Activated CD4-positive, alpha-beta T cell treated with anti-CD3 and anti-CD28 coated beads for 1 hour (primary cell): ENCODE measurements around the gene EIF6.

Source experiments
- DNase-seq: peaks from one replicate; pipeline ENCODE4 v3.0.0-alpha.2; 2020

Gene EIF6

DNA sequence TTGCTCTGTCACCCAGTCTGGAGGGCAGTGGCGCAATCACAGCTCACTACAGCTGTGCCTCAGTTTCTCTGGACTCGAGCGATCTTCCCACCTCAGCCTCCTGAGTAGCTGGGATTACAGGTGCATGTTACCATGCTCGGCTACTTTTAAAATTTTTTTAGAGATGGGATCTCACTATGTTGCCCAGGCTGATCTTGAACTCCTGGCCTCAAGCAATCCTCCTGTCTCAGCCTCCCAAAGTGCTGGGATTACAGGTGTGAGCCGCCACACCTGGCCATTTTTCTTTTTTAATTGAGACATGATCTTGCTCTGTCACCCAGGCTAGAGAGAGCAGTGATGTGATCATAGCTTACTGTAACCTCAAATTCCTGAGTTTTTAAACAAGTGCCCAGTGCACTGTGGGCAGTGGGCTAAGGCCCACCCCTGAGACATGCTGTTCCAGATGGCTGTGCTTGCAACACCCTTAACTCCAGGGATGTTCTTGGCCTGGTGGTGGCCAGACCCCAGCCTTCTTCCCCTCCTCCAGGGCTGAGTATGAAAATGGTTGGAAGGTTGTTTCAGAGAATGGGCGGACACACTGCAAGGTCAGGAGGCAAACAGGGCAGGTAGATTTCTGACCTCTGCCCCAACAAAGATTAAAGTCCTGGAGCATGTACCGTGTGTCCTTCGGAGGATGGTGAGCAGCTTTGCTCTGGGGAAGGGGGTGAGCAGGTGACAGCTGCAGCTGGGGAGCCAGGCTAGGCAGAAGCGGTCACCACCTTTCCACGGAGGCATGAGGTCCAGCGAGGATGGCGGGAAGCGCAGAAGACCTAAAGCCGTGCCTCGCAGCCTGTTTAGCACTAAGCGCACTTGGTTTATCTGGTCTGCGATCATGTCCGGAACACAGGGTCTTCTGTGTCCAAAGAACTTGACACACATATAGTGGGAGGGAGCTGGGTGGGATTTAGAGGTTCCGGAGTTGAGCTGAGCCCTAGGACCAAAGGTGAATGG lies 9.0 kb upstream of the EIF6 start:
- DNase-seq: no peak

DNA sequence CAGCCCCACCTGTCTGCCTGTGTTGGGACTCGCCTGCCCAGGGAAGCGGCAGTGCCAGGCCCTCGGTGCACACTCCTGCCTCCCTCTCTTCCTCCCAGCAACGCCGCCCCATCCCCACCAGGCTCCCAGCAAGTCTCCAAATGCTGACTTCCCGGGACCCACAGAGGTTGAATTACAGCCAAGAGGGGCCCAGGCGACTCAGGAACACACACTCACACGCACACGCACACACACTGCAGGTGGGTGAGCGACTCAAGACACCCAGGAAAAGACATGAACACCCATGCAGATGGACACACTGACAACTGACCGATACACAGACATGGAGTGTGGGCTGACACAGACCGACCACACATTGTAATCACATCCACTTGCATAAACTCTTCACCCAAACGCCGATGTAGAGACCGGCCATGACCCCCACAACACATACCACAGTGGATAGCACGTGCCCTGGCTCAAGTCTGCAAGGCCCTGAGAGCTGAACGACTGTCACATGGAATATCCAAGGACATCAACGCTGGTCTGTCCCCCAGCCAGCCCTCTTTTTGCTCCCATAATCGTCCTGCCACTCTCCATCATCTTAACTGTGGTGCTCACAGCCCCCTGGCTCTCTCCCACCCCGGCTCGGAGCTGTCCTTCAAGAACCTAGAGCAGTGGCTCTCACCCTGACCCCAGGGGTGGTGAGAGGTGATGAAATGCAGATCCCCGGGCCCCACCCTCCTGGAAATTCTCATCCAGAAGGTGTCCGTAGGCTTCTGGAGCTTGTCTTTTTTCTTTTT lies 8.1 kb upstream of the EIF6 start:
- no peak for DNase-seq

DNA sequence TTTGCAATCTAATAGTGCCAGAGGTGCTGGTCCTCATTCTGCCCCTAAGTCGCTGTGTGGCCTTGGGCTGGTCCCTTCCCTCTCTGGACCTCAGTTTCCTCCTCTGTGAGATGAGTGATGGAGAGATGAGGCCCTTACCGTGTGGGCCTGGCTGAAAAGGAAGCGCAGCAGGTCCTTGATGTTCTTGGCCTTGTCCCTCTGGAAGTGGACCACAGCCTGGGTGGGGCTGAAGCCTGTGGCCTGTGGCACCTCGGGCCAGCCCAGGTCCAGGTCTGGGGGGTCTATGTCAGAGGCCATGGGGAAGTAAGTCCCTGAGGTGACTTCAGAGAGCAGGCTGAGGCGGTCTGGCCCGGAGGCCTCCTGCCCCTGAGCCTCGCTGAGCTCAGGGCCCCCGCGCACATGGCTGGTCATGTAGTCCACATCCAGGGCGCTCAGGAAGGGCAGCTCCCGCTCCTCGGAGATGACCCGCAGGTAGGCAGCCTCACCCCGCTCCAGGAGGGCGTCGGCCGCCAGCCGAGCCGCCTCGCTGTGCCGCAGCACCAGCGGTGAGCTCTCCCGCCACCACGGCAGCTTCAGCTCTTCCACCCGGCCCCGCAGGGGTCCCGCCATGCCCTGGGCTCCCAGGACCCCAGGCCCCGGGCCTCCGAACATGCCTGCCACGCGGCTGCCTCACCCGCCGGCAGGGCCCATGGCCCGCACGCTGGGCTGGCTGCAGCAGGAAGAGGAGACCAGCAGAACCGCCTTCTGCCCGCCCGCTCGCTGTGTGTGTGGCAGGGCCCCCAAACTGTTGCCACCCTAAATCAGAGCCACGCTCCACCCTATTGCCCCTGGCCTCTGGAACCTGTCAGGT lies 7.3 kb upstream of the EIF6 start, which contains the start of gene FAM83C:
Gene FAM83C (minus strand): TSS at position 772 of the 850 bp plus-strand sequence. CDS start 121 bp downstream, at position 651.
- DNase-seq: no peak

DNA sequence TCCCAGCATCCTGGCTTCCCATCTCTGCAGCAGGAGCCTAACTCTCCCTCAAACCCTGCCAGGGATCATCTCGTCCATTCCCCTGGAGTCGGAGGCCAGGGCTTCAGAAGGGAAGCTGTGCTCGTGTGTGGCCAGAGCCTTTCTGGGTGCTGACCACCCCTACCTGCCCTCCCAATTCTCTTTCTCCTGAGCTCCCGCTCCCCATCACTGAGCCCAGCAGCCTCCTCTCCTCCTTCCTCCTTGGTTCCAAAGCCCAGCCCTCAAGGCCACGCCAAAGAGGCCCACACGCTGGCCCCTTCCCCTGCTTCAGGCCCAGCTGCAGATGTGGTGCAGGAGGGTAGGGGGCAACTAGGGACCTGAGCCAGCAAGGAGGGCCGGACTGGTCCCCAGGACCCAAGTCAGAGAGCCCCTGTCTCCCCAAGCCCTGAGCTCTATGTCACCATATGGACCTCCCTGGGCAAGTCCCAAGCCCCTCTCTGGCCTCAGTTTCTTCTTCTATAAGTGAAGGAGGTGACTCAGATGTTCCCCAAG lies 6.4 kb upstream of the EIF6 start:
- DNase-seq: no peak

DNA sequence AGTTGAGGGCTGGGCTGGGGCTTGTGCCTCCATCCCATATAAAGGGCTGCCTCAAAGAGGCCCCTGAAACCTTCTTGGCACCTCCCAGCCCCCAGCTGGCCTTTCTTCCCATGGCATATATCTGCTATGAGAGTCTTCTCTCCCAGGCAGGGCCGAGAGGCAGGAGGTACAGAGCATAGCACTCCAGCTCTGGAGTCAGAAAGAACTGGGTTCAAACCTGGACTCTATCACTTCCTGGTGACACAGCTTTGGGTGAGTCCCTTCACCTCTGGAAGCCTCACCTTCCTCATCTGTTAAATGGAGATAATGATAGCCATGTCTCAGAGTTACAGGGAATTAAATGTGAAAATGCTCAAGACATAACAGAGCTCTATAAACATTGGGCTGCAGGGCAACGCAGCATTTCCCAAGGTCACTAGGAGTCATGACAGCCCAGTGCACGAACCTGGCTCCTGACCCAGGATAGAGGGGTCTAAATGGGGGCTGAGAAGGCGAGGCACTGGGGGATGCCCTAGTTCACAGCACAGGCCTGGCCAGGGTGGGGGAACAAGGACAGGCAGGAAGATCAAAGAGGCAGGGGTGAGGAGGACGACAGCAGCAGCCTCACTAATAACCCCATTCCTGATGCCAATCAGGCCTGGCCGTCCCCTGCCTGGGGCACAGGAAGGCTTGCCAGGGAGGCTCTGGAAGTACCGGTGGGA lies 5.8 kb upstream of the EIF6 start:
- no peak for DNase-seq

DNA sequence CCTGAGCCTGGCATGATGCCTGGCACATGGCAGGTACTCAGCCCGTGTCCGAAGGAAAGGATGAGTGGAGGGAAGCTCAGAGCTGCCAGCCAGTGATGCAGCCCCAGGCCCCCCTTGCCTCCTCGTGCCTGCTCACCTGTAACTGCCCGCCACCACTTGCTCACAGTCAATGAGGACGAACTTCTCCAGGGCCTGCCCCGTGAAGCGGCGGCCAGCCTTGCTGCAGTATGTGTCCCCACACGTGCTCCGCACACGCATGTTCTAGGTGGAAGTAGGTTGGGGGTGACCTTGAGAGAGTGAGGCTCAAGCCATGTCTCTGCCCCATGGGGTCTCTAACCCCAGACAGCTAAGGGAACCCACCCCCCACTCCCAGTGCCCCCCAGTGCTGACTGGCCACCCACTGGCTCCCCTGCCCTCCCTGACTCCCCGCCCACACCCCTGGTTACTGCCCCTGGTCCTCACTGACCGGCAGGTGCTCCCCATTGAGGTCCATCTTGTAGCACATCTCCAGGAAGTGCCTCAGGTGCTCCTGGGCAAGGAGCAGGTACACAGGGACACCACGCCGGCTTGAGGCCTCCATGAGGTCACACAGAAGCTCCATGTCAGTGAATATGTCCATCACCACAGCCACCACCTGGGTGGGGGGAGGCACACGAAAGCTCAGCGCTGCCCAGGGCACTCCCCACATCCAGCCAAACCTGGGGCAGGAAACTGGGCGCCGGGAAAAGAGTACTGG lies 3.9 kb upstream of the EIF6 start:
- DNase-seq: no peak

DNA sequence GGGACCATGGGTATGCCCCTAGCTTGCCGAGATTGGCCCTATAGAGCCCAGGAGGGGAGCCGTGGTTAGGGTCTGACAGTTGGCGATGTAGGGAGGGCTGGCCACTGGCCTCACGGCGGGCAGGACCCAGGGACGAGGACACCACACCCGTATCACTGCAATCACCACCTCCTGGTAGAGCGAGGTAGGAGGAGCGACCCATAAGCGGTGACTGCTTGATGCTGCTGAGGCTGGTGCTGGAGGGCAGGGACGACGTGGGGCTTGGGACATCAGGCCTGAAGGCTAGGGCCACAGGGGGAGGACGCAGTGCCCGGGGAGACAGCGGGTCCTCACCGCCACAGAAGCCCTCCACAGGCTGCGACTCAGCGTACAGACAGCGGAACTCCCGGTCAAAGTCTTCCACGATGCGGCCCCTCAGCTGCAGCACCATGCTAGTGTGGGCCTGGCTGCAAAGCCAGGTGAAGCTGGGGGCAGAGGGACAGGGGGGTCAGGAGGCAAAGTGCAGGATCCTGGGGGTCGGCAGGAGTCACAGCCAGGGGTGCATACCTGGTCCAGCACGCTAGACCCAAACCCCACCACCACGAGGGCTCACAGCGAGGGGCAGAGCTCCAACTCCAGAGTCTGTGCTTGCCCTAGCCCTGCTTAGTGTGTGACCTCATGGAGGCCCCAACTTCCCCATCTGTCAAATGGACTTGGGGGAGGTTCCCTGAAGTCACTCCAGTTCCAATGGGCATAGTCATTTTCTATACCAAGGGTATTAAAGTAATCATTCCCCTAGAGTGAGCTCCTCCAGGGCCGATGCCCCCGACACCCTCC lies 3.1 kb upstream of the EIF6 start:
- no peak for DNase-seq

DNA sequence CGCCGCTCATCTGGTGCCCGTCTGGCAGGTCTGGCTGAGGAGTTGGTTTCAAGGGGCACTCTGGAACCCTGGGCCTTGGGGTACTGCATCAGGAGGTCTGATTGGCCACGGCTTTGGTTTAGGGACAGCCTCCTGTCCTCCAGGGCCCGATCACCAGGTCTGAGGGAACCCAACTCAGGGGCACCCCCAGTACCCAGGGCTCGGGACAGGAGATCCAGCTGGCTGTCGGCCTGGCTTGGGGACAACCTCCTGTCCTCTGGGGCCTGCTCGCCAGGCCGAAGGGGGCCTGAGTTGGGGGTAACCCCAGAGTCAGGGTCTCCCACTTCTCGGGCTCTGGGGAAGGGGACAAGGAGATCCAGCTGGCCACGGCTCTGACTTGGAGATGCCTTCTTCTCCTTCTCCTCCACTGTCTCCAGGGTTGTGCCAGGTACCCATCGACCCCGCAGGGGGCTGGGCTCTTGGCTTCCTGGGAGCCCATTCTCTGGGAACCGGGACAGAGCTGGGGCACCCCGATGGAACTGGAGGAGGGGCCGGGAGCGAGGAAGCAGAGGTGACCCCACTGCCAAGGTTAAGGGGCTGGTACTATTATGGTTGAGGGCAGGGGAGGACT lies 2.4 kb upstream of the EIF6 start:
- no peak for DNase-seq

DNA sequence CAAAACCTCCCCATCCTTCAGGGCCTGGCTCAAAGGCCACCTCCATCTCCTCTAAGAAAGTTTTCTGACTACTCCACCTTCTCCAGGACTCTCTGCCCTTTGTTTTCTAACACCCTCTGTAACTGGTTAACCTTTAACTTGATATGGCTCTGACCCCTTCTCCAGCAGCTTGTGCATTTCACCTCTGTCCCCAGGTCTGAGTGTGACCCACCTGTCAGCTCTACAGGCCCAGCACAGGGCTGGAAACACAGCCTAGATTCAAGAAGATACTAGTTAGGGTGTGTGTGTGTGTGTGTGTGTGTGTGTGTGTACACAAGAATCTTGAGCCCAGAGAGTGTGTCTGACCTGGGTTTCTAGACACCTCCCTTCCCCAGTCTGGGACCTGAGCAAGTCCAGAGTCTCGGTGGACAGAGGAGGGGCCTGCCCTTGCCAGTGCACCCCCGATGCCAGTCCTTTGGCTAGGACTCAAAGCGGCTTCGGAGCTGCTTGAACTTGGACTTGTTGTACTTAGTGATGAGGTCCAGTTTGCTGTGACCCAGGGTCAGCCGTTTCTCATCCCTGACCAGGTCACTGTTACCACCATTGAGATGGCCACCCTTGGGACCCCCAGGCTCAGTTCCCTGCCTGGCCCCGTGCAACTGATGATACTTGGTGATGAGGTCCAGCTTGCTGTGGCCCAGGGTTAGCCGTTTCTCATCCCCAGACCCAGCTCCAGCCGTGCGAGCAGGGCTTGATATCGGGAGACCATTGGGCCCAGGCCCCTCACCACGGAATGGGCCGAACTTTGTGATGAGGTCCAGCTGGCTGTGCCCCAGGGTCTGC lies 1.7 kb upstream of the EIF6 start:
- no peak for DNase-seq

DNA sequence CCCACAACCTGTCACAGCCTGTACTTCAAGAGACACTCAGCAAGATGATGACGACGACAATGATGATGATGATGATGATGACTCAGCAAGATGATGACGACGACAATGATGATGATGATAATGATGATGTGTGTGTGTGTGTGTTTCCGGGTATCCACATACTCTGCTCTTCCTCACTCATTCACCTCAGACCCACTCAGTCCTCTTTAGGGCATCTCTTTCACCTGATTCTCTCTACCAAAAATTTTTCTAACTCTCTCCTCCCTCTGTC lies 1.2 kb upstream of the EIF6 start:
- DNase-seq: no peak

DNA sequence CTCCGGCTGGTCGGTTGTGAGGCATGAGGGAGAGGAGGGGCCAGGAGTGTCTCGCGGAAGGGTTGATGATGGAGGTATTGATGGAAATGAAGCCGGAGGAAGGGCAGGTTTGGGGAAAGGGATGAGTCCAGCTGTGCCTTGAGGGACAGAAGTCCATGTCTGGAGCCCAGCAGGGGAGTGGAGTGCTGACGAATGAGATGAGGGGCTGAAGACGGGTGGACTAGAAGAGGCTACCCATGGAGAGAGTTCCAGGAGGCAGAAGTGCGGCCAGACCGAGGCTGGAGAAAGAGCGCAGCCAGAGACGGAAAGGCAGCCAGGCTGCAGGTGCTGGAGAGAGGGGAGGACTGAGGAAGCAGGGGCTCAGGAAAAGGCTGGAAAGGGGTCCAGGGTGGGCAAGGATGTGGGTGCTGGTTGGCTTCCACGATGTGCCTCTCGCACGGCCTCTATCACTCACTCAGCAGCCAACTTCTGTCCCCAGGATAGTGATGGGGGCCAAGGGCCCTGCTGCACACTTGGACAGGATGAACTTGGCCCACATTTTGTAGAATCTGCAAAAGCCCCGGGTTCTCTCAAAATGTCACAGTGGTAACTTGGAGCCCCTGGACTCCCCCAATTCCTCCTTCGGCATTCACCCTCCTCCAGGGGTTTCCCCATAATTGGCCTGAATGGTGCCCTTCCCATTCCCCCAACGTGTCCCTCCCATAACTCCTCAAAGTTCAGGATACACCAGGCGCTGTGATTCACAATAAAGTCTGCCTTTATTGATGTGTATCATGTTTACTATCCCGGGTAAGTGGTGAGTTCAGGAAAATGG lies 627 bp upstream of the EIF6 start:
- DNase-seq: no peak

DNA sequence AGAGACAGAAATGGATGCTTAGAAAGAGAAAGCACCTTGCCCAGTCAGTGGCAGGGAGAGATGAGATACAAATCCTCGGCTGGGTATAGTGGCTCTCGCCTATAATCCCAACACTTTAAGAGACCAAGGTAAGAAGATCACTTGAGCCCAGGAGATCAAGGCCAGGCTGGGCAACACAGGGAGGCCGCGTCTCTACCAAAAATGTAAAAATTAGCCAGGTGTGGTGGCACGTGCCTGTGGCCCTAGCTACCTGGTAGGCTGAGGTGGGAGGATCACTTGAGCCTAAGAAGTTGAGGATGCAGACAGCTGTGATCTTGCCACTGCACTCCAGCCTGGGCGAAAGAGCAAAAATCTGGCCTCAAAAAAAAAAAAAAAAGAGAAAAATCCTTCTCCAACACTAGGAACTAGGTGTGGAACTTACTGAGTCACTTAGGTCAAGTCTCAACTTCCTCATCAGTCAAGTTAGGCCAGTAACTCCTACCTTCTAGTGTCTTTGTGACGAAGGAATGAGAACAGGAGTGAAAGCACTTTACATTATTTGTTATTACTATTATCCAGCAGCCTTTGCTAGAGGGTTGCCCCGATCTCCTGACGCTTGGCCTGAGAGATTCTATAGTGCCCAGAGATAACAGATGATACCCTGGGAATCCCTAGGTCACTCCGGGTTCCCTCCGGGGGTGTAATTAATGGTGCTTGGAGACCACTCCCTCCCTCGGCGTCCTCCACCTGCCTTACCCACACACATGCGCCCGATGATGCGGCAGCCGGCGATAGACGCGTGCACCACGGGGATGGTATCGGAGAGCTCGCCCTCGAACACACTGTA lies 918 bp downstream of the EIF6 start:
- no peak for DNase-seq

DNA sequence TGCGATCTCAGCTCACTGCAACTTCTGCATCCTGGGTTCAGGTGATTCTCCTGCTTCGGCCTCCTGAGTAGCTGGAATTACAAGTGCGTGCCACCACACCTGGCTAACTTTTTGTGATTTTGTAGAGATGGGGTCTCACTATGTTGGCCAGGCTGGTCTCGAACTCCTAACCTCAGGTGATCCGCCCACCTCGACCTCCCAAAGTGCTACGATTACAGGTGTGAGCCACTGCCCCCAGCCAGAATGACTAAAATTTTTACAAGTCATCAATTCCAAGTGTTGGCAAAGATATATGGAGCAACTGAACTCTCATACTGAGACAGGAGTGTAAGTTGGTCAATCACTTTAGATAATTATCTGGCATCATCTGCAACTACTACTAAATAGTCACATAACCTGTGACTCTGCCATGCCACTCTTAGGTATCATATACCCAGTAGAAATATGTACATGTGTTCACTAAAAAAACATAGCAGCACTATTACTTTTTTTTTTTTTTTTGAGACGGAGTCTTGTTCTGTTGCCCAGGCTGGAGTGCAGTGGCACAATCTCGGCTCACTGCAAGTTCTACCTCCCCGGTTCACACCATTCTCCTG lies 3.0 kb downstream of the EIF6 start:
- no peak for DNase-seq

DNA sequence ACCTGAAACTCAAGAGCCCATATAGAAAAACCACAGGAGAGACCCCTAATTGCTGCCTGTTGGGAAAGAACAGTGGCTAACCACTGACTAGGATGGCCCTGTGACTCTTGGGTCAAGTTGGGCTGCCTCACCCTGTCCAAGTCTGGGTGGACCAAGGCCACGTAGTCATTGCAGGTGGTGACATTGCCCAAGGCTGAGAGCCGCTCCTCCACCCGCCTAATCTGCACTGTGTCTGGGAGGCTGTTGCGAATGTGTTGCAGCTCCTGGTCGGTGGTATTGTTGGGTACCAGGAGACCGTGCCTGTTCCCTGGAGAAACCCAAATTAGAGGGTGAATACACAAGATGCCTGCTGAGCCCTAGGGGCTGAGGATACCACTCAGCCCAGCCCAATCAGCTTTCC lies 4.0 kb downstream of the EIF6 start:
- DNase-seq: no peak

DNA sequence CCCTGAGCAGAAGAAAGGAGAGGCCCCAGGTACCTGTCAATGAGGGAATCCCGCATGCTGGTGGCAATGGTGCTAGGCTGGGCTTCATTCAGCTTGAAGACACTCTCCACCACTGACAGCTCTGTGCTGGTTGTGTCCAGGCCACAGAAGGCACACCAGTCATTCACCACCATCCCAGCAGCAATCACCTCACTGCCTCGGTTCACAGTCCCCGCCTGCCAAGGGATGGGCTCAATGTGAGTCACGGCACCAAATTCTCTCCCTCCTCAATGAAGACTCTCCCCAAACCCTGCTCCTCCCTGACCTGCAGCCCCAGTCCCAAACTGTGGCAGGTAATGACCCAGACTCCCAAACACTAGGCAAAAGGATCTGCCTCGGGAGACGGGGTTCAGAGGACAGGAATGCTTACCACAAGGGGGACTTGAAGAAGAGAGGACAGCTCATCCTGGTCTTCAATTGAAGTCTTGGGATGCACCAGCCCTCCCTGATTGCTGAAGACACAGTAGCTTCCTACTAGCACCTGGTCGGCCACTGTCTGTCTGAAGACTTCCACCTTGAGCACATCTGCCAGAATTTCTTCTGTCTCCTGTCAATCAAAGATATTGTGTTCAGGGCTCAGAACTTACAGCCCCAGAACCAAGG lies 4.9 kb downstream of the EIF6 start:
- no peak for DNase-seq

DNA sequence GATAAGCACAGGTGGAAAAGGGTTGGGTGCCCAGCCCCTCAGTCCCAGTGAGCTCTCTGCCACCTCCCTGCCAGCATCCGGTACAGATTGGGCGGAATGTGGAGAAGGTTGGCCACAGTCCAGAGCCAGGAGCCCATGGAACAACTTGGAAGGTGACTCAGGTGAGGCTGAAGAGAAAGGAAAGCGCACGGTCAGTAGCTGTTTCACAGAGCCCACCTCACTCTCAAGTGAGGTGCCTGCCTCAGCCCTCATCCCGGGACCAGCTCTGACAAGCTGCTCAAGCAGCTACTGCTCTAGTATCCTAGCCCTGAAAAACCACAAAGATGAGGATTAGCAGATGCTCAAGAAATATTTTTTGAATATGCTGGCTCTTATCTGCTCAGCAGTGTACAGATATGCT lies 5.5 kb downstream of the EIF6 start:
- no peak for DNase-seq
